Right kidney (tissue), 1 donor: ENCODE measurements around the gene APBA1.
"Not testable (repeated sequence)": the region's sequence is repeated elsewhere in the genome, so short reads cannot be mapped to it uniquely, and the experiment has no call there.

Source experiments
- DNase-seq: peaks from one replicate; pipeline ENCODE4 v3.0.0-alpha.2; 2016

APBA1 gene

GRCh38 chr9:69606089-69606488 lies 66.1 kb downstream of the APBA1 start:
- DNase-seq = no peak

GRCh38 chr9:69605406-69605805 lies 66.8 kb downstream of the APBA1 start:
- DNase-seq = no peak

GRCh38 chr9:69604568-69605219 lies 67.5 kb downstream of the APBA1 start:
- DNase-seq = no peak

- no peak for DNase-seq
Observed at GRCh38 chr9:69603656-69604055, 68.5 kb downstream of the APBA1 start.

- no peak for DNase-seq
Observed at GRCh38 chr9:69602773-69603172, 69.4 kb downstream of the APBA1 start.

- DNase-seq = no peak
Observed at GRCh38 chr9:69601698-69602097, 70.5 kb downstream of the APBA1 start.

- no peak for DNase-seq
Observed at GRCh38 chr9:69600314-69601047, 71.7 kb downstream of the APBA1 start.

GRCh38 chr9:69599232-69599971 lies 72.8 kb downstream of the APBA1 start:
- DNase-seq = no peak

GRCh38 chr9:69596906-69597305 lies 75.3 kb downstream of the APBA1 start:
- DNase-seq = not testable (repeated sequence)

GRCh38 chr9:69594180-69594579 lies 78.0 kb downstream of the APBA1 start:
- DNase-seq = no peak

- DNase-seq = no peak
Observed at GRCh38 chr9:69593756-69594155, 78.4 kb downstream of the APBA1 start.

- no peak for DNase-seq
Observed at GRCh38 chr9:69593301-69593700, 78.9 kb downstream of the APBA1 start.

GRCh38 chr9:69590266-69590665 lies 81.9 kb downstream of the APBA1 start:
- DNase-seq = no peak

GRCh38 chr9:69589156-69589555 lies 83.0 kb downstream of the APBA1 start:
- no peak for DNase-seq

GRCh38 chr9:69585571-69585970 lies 86.6 kb downstream of the APBA1 start:
- no peak for DNase-seq

GRCh38 chr9:69584759-69585158 lies 87.4 kb downstream of the APBA1 start:
- no peak for DNase-seq

GRCh38 chr9:69583645-69584234 lies 88.4 kb downstream of the APBA1 start:
- DNase-seq = no peak

GRCh38 chr9:69582544-69583297 lies 89.5 kb downstream of the APBA1 start:
- no peak for DNase-seq

GRCh38 chr9:69582018-69582417 lies 90.2 kb downstream of the APBA1 start:
- DNase-seq = no peak

- no peak for DNase-seq
Observed at GRCh38 chr9:69580582-69581214, 91.5 kb downstream of the APBA1 start.

GRCh38 chr9:69579760-69580581 lies 92.2 kb downstream of the APBA1 start:
- DNase-seq = no peak
